Psoas muscle (tissue), 8 donors: ENCODE data around the gene RITA1. TPM values are rescaled to one million over a fixed set of nuclear protein-coding genes. Genes with fewer than 3 reads are reported as not detected.

ENCODE experiments used
- ATAC-seq, 4 donors: fragments of 200-7000 bp; cut with Tn5 transposase; one replicate each; pipeline ENCODE4 v1.9.1; 2020; ENCODE audit warnings: moderate library complexity in 3 of 4, mild to moderate bottlenecking in 2 of 4
- DNase-seq, 2 donors: peaks; one replicate each; pipeline ENCODE4 v3.0.0-alpha.2; 2020
- H3K27ac ChIP-seq: fragments of 200-600 bp; one replicate; pipeline ENCODE4 v1.8.0; 2022
- H3K27me3 ChIP-seq, 3 donors: fragments of 200-600 bp in 1 of 3; one replicate each; pipeline versions ENCODE4 v1.6.1 to v1.8.0; 2013 to 2022; ENCODE audit warnings: low read length in 2 of 3, mild to moderate bottlenecking in 2 of 3, moderate library complexity in 1 of 3; ENCODE audit not compliant: insufficient read depth in 3 of 3
- H3K36me3 ChIP-seq, 2 donors: fragments of 200-600 bp in 1 of 2; one replicate each; pipeline versions ENCODE4 v1.6.1 to v1.8.0; 2013 to 2022; ENCODE audit warnings: low read depth in 1 of 2, mild to moderate bottlenecking in 1 of 2, moderate library complexity in 1 of 2; ENCODE audit not compliant: insufficient read depth in 1 of 2
- H3K4me1 ChIP-seq: fragments of 200-600 bp; one replicate; pipeline ENCODE4 v1.8.0; 2022
- H3K4me3 ChIP-seq: fragments of 200-600 bp; one replicate; pipeline ENCODE4 v1.8.0; 2022; ENCODE audit warnings: mild to moderate bottlenecking
- H3K9me3 ChIP-seq: fragments of 200-600 bp; one replicate; pipeline ENCODE4 v1.8.0; 2022
- WGBS, 3 donors: extraction: QIAGEN DNeasy Blood & Tissue Kit; methylation state at CpG; one replicate each; pipeline versions ENCODE4 v1.1.6 to v1.1.7; 2013; 5-methylcytosine and 5-hydroxymethylcytosine counted together
- intact Hi-C, 2 donors: fragments of 100-400 bp; cut with DNase I; formaldehyde crosslinking; loops; one replicate each; pipeline versions ENCODE4 v1.11.0 to v1.14.2; 2022
- long read RNA-seq, 2 donors: library from polyadenylated mRNA; unstranded; transcript quantifications; one replicate each; pipeline ENCODE4 v2.0.0, GENCODE V29; 2021
- polyA plus RNA-seq, 3 donors: library from polyadenylated mRNA; stranded (reverse); fragments of 200-250 nt; gene quantifications; one replicate each; pipeline ENCODE4 v1.2.3, GENCODE V29; 2013
- total RNA-seq, 4 donors: library from RNA; stranded (reverse); fragmentation: NEBNext Ultra II Directional in 2 of 4; extraction: Animal tissue kit (Norgen Biotek cat#: 25700) in 2 of 4; gene quantifications; one replicate each; pipeline versions ENCODE4 v1.2.1 to v1.2.4, GENCODE V29; 2021 to 2023
- TF ChIP-seq, protein P1 (sequence below): fragments of 200-600 bp; IDR thresholded peaks from one replicate; pipeline ENCODE4 v1.8.0; 2022; ENCODE audit warnings: antibody characterized with exemption
- donor health status: healthy with polysubstance abuse.
- donor health status: DM: no; HTN: no; CAD: no; lungs with moderate emphysema.
- donor health status: Bipolar disorder and iron deficiency.
- donor health status: healthy.
- donor health status: DM: yes; HTN: yes; CAD: no.
- donor health status: DM: no; HTN: no; CAD: no.
- donor health status: DM: no; HTN: no; CAD: no.
- donor health status: DM: yes; HTN: yes; CAD: no.

RITA1 gene, protein sequence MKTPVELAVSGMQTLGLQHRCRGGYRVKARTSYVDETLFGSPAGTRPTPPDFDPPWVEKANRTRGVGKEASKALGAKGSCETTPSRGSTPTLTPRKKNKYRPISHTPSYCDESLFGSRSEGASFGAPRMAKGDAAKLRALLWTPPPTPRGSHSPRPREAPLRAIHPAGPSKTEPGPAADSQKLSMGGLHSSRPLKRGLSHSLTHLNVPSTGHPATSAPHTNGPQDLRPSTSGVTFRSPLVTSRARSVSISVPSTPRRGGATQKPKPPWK
- total RNA-seq: 10 to 100 TPM; 13.0 to 19.4 (median 14.7) TPM
- 10 to 100 TPM; 13.7 to 28.5 (median 15.5) TPM for polyA plus RNA-seq
- long read RNA-seq, donor 1, transcript RITA1-201 (4 exons, 2,053 nt): major isoform, 12 of 13 reads
- long read RNA-seq, donor 1, partial matches to known transcripts: 0 of 13 reads
- long read RNA-seq, donor 1, other reads (novel, unspliced or antisense): 0 of 13 reads
- long read RNA-seq, donor 2, transcript RITA1-201 (4 exons, 2,053 nt): major isoform, 28 of 39 reads
- long read RNA-seq, donor 2, partial matches to known transcripts: 3 of 39 reads
- long read RNA-seq, donor 2, other reads (novel, unspliced or antisense): 2 of 39 reads

DNA sequence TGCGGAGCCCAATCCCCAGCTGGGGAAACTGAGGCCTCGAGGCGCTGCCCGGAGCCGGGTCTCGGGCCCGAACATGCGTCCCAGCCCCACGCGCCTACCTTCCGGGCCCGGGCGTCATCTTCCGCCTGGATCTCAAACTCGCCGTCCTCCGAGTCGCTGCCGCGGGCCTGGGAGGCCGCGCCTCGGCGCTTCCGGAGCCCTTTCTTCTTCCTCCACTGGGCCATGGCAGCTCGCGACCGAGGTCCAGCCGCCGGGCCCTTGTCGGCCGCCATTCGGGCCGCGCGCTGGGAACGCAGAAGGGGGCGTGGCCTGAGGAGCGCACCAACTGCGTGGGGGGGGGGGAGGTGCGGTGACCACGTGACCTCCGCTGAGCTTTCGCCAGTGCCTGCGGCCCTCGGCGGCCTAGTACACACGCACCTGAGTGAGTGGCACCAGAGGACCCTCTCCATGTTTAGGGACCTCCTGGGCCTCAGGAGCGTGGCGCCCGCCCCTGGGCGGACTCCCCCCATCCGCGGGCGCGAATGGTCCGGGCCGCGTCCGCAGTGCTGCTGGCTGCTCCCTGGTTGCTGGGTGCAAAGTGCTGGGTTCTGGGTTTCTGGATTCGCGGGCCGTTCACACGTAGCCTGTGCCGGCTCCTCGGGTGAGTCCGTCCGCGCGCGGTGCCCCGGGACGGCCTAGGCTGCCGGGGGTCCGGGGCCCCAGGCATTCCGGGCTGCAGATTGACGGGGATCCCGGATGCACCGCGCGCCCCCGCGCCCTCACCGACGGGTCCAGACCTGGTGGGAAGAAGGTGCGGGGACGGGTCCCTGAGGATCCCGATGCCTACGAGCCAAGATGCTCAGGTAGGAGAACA lies at the start of gene RITA1, which contains the start of gene DDX54:
Gene RITA1, plus strand, starts transcription at position 542 of the 853 bp plus-strand sequence. CDS start 1,026 bp downstream, outside the sequence.
Gene DDX54, minus strand, starts transcription at position 299 of the 853 bp plus-strand sequence. Its CDS starts 27 bp downstream, at position 272.
- DNase-seq (peak; percentile 86 to 90), ATAC-seq (peak; percentile 85 to 92 (median 90))
- Histone ChIP-seq H3K27ac (peak within 1 kb of the TSS; percentile 98), H3K4me1 (peaks cover 20% of the 10 kb centered on the region), H3K4me3 (peak within 1 kb of the TSS; percentile 93), H3K9me3 (no peaks in the 10 kb centered on the region), H3K36me3 (peaks cover 12 to 28% of the 10 kb centered on the region in 2 donors), H3K27me3 (no peaks in the 10 kb centered on the region)
- intact Hi-C loops: loop anchor here (5.0 to 10.0 kb wide), 2 partner anchors 37 to 179 kb away; partner anchors contain the start of gene TPCN1 (in 1 of the 2)
- 0% methylated on average over 76 to 89 of the region's 89 CpGs for WGBS, 3 donors
- TF ChIP-seq, protein P1, sequence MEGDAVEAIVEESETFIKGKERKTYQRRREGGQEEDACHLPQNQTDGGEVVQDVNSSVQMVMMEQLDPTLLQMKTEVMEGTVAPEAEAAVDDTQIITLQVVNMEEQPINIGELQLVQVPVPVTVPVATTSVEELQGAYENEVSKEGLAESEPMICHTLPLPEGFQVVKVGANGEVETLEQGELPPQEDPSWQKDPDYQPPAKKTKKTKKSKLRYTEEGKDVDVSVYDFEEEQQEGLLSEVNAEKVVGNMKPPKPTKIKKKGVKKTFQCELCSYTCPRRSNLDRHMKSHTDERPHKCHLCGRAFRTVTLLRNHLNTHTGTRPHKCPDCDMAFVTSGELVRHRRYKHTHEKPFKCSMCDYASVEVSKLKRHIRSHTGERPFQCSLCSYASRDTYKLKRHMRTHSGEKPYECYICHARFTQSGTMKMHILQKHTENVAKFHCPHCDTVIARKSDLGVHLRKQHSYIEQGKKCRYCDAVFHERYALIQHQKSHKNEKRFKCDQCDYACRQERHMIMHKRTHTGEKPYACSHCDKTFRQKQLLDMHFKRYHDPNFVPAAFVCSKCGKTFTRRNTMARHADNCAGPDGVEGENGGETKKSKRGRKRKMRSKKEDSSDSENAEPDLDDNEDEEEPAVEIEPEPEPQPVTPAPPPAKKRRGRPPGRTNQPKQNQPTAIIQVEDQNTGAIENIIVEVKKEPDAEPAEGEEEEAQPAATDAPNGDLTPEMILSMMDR: no peak

DNA sequence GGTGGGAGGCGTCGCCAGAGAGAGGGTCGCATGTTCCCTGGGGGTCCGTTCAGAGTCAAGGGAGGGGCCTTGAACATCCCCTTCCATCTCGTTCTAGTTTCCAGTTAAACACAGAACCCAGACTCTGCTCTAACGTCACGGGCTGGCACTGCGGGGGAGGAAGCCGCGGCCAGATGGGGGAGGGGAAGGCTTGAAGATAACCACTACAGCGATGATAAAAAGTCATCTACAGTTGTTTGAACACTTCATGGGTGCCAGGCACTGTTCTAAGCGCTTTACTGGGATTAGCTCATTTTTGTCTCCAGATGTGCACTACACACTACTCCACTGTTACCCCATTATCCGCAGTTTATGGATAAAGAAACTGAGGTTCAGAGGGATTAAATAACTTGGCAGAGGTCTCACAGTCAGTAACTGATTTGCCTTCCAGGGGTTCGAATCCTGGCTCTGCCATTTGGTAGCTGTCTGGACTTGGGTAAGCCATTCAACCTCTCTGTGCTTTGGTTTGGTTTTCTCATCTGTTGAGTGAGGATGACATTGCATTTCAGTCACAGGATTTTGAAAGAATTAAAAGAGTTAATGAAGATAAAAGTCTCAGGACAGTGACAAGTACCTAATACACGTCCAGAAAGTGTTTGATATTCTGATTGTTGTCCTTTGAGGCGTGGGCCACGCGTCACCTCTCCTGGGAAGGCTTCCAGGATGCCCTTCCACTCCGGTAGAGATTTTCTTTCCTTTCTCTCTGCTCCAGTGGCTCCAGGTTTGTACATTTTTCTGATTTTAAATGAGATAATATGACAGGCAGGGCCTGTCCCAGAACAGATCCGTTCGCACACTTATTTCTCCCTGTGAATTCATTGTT lies 49.2 kb upstream of the RITA1 start:
- Histone ChIP-seq H3K9me3 (no peaks in the 10 kb centered on the region), H3K4me3 (no peak overlapping the region), H3K36me3 (no peaks in the 10 kb centered on the region), H3K27ac (no peak overlapping the region), H3K27me3 (peaks cover 0 to 54% (median 5%) of the 10 kb centered on the region in 3 donors), H3K4me1 (no peaks in the 10 kb centered on the region)
- intact Hi-C loops: no loop called here
- TF ChIP-seq, protein P1: no peak
- WGBS, 3 donors: 31 to 32% (median 31%) methylated on average over 21 of the region's 21 CpGs
- DNase-seq (no peak), ATAC-seq (no peak)

DNA sequence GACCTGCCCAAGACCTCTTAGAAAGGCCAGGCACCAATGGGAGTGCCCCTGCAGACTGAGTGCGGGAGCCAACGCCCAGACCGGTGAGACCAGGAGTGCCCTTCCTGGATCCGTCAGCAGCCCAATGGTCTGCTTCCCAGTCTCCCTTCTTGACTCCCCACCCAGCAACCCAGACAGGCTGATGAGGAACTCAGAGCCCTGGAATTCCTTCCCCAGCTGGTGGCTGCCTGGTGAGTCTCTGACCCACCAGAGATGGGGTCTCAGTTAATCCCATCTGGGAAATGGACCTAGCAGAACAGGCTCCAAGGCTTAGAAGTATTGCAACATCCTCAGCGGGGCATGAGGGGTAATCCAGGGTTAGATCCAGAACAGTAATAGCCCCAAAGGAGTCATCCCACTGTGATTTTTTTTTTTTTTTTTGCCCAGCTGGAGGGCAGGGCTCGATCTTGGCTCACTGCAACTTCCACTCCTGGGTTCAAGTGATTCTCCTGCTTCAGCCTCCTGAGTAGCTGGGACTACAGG lies 48.5 kb upstream of the RITA1 start:
- peaks cover 0 to 58% (median 5%) of the 10 kb centered on the region in 3 donors for H3K27me3 ChIP-seq
- no peaks in the 10 kb centered on the region for H3K36me3 ChIP-seq
- intact Hi-C loops: no loop called here
- DNase-seq (no peak), ATAC-seq (no peak)
- no peaks in the 10 kb centered on the region for H3K9me3 ChIP-seq
- 68 to 79% (median 74%) methylated on average over 6 of the region's 6 CpGs for WGBS, 3 donors
- TF ChIP-seq, protein P1: no peak
- H3K27ac ChIP-seq: no peak overlapping the region
- no peaks in the 10 kb centered on the region for H3K4me1 ChIP-seq
- H3K4me3 ChIP-seq: no peak overlapping the region
